CD4-positive, alpha-beta T cell treated with Interleukin-12 subunit alpha and Interleukin-12 subunit beta, for 1 hour (primary cell): ENCODE results near the gene EVI5.
"Not testable (repeated sequence)": the region's sequence is repeated elsewhere in the genome, so short reads cannot be mapped to it uniquely, and the experiment has no call there.

Source experiments
- DNase-seq: peaks from one replicate; pipeline ENCODE4 v3.0.0-alpha.2; 2020

Gene EVI5

DNA sequence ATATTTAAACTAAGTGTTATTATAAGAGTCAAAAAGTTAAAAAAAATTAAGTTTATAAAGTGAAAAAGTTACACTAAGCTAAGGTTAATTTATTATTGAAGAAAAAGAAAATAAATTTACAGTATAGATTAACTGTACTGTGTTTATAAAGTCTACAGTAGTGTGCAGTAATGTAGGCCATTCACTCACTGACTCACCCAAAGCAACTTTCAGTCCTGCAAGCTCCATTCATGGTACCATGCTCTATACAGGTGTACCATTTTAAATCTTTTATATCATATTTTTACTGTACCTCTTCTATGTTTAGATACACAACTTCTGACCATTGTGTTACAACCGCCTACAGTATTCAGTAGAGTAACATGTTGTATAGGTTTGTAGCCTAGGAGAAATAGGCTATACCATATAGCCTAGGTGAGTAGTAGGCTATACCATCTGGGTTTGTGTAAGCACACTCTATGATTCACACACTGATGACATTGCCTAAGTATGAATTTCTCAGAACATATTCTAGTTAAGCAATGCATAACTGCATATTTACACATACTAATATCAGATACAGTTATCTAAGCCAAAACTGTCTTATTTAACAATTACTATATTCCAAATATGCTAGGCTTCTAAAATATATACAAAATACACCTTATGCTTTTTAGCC is 217.6 kb downstream of the EVI5 start:
- no peak for DNase-seq

DNA sequence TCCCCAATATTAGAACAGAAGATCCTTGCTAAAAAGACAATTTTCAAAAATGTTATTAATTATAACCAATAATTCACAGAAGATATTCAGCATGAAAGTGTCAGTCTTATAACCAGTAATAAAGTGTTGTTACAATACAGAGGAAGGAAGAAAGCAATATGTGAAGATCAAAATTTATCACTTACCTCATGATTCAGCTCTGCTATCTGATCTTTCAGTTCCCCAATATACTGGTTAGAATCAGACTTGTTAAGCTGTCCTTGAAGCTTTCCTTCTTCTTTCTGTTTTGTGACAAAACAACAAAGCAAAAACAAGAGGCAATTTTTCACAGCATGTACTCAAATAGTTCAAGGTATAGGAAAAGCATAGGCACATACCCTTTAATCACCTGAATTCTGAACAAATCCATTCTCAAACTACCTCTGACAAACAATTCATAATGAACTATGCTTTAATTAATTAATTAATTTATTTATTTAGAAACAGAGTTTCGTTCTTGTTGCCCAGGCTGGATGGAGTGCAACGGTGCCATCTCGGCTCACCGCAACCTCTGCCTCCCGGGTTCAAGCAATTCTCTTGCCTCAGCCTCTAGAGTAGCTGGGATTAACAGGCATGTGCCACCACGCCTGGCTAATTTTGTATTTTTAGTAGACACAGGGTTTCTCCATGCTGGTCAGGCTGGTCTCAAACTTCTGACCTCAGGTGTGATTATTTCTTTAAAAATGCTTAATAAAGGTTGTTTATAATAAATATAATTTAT is 221.3 kb downstream of the EVI5 start:
- DNase-seq: no peak

DNA sequence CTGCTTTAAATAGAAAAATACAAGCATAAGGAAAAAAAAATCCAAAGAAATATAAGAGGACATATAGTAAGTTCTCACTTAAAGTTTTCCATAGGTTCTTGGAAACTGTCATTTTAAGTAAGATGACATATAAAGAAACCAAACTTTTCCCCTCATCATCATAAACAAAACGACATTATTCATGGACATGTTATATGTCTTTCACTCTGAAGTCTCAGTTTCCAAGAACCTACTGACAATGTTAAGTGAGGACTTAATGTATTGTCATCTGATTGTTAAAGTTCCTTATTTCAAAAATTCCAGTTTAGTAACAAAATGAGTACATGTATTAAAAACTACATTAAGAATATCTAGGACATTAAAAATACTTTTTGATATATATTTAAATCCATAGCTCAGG is 228.6 kb downstream of the EVI5 start:
- no peak for DNase-seq

DNA sequence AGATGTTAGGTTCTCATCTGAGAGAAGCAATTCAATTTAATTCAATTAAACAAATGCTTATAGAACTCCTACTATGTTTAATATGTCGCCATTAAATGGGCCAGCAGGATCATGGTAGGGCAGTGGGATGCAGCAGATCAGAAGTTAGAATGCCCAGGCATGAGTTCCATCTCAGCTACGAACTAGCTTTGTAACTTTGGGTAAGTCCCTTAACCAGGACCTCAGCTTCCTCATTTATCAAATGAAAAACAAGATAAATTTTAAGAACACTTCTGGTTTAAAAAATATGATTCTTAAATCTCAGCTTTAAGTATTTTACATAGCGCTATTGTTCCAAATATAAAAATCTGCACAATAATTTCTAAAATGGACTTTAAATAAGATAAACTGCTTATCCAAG is 230.7 kb downstream of the EVI5 start:
- no peak for DNase-seq

DNA sequence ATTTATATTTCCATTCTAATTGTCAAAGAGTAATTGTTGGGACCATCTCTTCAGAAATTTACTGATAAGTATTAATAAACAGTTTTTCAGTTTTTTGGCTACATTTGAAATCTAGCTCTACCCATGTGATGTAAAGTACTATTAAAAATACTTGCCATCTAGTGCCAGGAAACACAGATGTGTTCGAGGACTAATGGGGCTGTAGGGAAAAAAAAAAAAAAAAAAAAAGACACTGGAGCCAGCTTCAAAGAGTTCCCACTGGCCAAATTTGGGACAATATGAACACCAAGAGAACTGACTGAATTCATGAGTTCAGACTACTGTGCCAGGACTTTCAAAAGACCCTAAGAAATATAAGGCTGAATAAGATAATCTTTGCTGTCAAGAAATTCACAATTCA is 233.0 kb downstream of the EVI5 start:
- no peak for DNase-seq

DNA sequence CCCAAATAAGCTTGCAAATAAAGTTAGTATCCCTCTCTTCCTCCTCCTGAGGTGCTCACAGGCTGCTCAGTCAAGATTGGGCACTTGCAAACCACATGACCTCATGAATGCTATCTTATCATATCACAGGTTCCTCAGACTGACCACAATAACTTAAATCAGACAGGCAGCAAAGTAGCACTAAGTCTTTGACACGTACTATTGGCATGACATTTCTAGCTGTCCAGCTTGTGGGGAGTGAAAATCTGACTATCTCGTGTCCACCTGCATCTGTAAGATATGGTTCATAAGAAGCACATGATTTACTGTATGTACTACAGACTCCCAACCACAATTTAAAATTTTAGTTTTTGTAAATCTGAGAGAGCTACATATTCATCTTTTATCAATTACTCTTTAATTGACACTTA is 240.1 kb downstream of the EVI5 start:
- DNase-seq: no peak

DNA sequence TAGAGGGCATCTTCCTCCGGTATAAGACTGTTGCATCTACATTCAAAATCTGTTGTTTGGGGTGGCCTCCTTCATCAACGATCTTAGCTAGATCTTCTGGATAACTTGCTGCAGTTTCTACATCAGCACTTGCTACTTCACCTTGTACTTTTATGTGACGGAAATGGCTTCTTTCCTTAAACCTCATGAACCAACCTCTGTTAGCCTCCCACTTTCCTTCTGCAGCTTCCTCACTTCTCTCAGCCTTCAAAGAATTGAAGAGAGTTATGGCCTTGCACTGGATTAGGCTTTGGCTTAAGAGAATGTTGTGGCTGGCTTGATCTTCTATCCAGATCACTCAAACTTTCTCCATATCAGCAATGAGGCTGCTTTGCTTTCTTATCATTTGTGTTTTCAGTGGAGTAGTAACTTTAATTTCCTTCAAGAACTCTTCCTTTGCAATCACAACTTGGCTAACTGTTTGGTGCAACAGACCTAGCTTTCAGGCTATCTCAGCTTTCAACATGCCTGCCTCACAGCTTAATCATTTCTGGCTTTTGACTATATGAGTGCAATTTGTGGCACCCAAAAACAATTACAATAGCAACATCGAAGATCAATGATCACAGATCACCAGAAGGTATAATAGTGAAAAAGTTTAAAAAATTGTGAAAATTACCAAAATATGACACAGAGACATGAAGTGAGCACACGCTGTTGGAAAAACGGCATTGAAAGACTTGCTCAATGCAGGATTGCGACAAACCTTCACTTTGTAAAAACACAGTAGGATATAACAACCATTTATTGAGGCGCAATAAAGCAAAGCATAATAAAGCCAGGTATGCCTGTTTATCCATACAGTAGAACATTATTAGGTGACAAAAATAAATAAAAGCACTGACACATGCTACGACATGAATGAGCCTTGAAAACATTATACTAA is 241.5 kb downstream of the EVI5 start:
- DNase-seq: no peak

DNA sequence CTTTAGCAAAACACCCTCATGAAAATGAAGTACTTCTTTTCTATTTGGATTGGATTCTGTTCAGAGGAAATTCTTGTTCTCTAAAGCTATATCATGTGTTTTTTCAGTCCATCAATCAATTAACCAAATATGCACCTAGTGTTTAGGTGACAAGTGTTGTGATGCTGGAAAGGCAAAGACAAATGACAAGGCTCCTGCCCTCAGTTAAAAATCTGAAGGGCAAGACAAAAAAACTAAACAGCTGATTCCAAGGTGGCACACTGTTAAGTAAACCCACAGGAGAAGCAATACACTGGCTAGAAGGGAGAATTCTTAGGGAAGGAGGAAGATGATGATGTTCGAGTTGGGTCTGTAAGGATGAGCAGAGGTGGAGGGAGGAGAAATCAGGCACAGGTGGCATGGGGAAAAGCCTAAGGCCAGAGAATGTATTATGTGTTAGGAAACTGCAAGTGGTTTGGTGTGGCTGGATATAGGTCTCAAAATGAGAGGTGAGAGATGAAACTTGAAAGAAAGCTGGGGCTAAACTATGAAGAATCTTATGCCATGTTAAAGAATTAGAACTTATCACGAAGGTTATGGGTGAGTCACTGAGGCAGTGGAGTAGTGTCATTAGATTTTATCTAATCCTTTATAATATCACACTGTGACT is 246.4 kb downstream of the EVI5 start:
- DNase-seq: peak; percentile 22

DNA sequence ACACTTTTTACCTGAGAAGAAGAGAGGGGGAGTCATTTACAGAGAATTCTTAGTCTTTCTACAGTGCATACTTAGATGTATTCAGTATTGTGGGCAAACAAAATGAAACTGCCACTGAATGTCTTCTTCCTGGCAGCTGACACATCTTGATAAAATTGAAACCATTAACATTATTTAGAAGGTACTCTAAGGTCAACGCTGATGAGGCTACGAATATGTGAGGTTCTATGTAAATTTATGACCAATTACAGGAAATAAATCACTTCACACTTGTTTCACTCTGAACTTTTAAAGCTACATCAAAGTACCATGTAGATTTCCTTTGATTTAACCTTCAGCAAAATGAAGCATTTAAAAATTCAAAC is 246.9 kb downstream of the EVI5 start:
- DNase-seq: peak; percentile 55

DNA sequence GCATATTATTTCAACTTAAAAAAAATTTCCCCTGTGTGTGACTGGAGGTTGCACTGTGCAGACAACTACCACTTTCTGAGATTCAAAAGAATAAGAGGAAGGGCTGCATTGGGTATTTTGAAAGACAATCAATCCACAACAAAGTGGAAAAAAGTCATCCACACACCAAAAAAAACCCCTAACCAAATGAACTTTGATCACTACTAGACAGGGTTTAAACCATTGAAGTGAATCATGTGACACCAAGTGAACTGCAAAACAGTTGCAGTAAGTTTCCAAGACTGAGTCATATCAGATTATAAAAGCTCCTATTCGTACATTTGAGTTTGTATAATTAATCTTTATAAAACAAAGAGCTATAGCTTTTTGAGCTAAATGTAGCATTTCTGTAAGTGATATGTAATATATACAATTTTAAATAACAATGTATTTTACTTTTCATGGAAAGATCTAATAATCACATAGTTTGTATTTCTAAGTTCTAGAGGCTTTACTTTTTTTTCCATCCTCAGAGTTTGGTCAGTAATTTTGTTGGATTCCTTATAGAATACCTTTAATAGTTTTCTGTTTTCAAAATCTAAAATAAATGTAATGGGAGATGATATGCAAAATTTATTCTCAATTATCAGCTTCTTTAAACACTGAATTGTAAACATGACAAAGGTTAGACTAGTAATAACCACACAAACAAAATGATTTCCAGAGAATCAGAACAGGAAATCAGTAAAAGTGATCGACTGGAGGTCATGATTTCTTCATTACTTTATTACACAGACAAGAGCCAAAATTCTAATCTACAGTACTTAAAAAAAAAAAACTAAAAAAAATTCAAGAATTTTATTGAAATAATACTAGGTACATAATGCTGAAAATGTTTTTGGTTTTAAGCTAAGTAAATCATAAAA is 247.7 kb downstream of the EVI5 start:
- peak; percentile 78 for DNase-seq

DNA sequence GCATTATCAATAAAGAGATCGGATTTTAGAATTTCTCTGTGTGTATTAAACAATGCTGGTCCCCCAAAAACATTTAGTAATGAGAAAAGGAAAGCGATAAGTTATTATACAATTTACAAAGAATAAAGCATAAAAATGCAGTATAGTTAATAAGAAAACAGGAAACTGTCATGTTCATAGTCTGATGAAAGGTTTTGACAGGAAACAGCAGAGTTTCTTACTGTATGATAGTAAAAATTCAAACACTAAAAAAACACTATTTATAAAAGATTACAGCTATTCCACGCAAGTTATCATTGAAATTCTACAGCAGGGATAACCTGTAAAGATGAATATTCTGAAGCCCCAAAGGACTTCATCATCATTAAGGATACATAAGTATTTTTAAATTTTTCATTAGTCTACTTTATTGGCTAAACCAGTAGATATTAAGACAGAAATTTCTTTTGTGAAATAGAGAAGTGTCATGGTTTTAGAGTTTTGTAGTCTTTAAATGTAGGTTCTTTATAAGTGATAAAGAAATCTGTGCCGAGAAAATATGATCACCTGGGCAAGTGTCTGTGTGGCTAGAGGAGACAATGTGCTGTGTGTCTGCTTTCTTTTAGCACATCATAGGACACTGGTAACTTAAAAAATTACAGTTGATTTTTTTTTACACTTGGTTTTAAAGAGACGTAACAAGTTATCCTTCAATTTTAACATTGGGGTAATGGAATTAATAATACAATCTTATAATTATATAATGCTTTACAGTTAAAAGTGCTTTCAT is 248.5 kb downstream of the EVI5 start:
- peak; percentile 2 for DNase-seq

DNA sequence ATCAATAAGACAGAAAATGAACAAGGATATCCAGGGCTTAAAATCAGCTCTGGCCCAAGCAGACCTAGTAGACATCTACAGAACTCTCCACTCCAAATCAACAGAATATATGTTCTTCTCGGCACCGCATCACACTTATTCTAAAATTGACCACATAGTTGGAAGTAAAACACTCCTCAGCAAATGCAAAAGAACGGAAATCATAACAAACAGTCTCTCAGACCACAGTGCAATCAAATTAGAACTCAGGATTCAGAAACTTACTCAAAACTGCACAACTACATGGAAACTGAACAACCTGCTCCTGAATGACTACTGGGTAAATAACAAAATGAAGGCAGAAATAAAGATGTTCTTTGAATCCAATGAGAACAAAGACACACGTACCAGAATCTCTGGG is 252.5 kb downstream of the EVI5 start:
- DNase-seq: peak; percentile 2

DNA sequence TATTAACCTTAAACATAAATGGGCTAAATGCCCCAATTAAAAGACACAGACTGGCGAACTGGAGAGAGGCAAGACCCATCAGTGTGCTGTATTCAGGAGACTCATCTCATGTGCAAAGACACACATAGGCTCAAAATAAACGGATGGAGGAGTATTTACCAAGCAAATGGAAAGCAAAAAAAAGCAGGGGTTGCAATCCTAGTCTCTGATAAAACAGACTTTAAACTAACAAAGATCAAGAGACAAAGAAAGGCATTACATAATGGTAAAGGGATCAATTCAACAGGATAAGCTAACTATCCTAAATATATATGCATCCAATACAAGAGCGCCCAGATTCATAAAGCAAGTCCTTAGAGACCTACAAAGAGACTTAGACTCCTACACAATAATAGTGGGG is 253.0 kb downstream of the EVI5 start:
- not testable (repeated sequence) for DNase-seq

DNA sequence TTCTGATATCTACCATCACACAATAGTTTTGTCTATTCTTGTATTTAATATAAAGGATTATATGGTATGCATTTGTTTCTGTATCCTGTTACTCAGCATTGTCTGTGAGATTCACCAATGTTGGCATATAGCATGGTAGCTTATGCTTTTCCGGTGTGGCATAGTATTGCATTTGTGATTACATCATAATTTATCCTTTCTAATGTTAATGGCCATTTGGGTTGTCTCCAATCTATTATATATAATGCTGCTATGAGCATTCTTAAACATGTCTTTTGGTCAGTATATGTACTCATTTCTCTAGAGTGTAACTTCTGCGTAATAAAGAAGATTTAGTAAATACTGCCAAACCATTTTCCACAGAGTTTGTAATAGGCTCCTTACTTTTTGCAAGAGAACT is 257.2 kb downstream of the EVI5 start:
- DNase-seq: no peak

DNA sequence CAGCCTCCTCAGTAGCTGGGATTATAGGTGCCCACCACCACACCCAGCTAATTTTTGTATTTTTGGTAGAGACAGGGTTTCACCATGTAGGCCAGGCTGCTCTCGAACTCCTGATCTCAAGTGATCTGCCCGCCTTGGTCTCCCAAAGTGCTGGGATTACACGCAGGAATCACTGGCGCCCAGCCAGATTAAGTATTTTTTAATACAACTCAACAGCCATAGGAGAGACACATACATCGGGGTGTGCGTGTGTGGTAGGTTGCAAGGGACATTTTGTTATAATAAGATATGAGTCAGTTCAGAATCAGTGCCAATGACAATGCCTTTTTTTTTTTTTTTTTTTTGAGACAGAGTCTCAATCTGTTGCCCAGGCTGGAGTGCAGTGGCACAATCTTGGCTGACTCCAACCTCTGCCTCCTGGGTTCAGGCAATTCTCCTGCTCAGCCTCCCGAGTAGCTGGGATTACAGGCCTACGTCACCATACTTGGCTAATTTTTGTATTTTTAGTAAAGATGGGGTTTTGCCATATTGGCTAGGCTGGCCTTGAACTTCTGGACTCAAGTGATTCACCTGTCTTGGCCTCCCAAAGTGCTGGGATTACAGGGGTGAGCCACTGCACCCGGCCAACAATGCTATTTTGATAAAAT is 259.8 kb downstream of the EVI5 start:
- DNase-seq: not testable (repeated sequence)

DNA sequence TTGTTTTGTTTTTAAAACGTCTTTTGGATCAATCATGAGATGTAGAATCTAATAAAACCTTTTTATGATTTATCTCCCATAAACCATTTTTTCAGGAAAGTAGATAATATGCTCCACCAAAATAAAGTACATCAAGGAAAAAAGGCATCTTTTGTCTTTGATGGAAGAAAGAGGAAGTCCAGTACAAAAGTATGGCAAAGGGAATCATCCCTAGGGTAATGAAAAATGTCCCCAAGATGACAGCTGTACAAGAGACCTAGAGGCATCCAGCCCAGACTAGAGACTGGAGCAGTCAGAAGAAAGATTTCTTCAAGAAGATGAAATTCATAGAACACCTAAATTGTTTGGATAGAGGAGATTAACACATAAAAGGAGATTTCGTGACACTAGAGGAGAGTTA is 265.9 kb downstream of the EVI5 start:
- DNase-seq: no peak

DNA sequence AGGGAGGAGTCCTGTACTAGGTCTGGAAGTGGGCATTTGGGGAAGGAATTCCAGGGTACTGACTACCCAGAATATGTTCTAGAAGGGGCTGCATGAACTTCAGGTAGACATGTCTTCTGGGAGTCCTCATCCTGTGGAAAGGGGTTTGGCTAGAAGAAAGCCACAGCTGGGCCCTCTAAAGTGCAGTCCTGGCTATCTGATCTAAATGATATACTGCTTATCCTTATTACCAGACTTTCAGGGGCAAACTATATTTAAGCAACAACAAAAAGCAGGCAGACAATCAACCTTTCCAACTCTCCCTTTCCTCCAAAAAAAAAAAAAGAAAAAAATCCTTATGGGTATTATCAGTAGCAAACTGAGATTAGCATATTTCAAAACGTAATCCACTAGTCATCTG is 268.3 kb downstream of the EVI5 start:
- DNase-seq: no peak

DNA sequence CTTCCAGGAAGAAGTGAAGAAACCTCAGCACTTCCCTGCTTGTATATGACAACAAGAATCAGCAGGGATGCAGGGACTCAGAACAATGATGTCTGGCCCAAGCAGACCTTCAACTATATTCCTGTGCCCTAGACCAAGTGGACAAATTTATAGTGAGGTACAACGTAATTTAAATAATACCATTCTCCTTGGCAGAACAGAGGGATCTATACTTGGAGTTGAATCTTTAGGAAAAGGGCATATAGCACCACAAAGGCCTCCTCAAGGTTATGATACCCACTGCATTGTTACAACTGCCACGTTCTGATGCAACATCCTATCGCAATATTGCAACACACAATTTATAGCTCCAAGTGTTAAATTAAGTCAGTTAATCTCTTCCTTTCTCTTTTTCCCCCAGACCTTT is 269.1 kb downstream of the EVI5 start:
- DNase-seq: no peak

DNA sequence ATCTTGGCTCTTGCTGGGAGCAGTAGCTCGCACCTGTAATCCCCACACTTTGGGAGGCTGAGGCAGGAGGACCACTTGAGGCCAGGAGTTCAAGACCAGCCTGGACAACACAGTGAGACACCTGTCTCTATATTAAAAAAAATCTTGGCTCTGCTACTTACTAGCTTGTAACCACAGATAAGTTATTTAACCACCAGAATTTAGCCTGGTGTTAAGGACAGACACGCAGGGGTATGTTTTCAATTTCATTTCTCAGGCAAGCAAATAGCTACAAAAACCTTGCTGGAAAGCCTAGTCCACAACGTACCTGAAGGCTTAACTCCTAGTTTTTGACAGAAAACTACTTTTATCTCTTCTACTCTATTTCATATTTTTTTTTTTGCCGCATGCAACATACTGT is 273.4 kb downstream of the EVI5 start:
- DNase-seq: no peak

DNA sequence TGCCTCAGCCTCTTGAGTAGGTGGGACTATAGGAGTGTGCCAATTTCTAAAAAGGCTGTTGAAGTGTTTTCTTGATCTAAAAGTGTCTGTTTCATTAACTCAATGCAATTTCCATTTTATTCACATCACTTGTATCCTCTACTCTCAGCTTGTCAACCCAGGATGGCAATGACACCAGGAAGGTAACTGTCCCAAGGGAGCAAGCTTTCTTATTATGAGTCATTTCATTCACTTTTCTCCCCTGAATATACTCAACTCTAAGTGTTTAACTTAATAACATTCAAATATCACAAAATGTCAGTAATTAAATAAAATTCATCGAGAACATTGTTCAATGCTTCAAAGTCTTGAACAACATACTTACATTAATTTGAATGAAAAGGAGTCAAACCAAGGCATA is 275.3 kb downstream of the EVI5 start:
- no peak for DNase-seq
